ENCODE results near the gene SYCN.
"Not testable (repeated sequence)": the region's sequence is repeated elsewhere in the genome, so short reads cannot be mapped to it uniquely, and the experiment has no call there.

Gene SYCN, protein sequence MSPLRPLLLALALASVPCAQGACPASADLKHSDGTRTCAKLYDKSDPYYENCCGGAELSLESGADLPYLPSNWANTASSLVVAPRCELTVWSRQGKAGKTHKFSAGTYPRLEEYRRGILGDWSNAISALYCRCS

DNA sequence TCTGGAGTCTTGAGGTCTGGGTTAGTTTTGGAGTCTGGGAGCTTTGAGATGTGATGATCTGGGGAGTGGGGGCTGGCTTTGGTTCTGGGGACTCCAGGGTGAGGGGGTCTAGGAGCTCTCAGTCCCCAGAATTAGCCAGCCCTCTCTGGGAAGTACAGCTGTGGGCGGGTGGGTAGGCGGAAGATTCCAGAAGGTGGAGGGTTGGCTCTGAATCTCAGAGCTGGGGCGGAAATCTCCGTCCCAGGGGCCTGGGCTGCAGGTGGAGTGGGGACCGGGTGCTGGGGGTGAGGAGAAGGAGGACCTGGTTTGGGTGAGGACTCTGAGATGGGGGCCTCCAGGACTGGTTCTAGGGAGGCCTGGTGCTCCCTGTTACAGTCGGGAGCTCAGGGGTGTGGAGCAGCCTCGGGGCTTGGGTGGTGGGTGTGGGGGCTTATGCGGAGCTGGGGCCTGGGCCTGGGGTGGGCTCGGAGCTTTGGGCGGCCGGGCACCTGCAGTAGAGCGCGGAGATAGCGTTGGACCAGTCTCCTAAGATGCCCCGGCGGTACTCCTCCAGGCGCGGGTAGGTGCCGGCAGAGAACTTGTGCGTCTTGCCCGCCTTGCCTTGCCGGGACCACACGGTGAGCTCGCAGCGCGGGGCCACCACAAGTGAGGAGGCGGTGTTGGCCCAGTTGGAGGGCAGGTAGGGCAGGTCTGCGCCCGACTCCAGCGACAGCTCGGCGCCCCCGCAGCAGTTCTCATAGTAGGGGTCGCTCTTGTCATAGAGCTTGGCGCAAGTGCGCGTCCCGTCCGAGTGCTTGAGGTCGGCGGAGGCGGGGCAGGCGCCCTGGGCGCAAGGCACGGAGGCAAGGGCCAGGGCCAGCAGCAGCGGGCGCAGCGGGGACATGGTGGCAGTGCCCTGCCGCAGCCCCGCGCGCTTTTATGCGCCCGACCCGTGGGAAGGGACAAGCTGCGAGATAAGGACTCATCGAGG, at the start of gene SYCN:
TSS of gene SYCN (minus strand) at position 892 of the 970 bp plus-strand sequence. CDS start at position 883, 9 bp downstream.
- no peak for DNase-seq

DNA sequence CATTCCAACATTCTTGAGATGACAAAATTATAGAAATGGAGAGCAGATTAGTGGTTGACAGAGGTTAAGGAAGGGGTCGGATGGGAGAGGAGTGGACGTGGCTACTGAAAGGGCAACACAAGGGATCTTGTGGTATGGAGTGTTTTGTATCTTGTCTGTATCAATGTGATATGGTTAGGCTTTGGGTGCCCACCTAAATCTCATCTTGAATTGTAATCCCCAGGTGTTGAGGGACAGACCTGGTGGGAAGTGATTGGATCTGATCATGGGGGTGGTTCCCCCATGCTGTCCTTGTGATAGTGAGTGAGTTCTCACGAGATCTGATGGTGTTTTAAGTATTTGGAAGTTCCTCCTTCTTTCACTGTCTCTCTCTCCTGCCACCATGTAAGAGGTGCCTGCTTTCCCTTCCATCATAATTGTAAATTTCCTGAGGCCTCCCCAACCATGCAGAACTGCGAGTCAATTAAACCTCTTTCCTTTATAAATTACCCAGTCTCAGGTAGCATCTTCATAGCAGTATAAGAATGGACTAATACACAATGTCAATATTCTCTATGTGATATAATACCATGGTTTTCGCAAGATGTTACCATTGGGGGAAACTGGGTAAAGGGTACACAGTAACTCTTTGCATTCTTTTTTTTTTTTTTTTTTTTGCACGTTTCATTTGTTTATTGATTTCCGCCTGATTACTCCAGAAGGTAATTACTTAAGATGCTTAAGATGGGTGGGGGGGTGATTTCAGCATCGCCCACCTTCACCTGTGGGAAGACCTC, 49.5 kb upstream of the SYCN start:
- DNase-seq = peak; percentile 30

- peak; percentile 79 for DNase-seq
Measured at GRCh38 chr19:39252458-39252857, 48.4 kb upstream of the SYCN start.

GRCh38 chr19:39251846-39252245, 47.8 kb upstream of the SYCN start:
- DNase-seq = peak; percentile 51

DNA sequence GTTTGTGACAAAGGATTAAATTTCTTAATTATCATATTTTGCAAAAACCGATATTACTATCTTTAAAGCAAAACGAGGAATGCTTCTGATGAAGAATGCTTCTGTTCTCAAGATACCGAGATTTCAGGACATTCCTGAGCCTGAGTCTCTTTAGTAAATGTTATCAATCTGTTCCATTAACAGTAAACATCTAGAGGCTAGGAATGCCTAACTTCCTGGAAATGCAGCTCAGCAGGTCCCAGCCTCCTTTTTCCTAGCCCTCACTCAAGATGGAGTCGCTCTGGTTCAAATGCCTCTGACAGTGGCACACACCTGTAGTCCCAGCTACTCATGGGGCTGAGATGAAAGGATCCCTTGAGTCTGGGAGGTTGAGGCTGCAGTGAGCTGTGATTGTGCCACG, 47.0 kb upstream of the SYCN start:
- DNase-seq = no peak

DNA sequence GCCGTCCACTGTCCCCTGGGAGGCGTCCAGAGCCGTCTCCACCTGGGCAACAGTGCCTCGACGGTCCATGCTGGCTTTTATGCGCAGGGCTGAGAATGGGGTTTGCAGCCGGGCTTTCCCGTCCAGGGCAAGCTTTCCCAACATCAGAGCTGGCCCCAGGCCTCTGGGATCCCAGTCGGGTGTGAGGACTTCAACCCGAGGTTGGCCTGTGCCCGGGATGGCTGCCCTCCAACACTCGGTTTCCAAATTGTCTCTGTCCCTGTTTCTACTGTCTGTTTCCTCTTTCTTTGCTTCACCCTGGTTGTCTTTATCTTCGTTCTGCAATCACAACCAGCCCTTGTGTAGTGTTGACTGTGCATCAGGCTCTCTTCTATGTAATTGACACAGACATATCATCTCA, 44.7 kb upstream of the SYCN start, which contains the start of gene IFNL4:
TSS of gene IFNL4 (minus strand) at position 51 of the 400 bp plus-strand sequence.
- DNase-seq = peak; percentile 28

DNA sequence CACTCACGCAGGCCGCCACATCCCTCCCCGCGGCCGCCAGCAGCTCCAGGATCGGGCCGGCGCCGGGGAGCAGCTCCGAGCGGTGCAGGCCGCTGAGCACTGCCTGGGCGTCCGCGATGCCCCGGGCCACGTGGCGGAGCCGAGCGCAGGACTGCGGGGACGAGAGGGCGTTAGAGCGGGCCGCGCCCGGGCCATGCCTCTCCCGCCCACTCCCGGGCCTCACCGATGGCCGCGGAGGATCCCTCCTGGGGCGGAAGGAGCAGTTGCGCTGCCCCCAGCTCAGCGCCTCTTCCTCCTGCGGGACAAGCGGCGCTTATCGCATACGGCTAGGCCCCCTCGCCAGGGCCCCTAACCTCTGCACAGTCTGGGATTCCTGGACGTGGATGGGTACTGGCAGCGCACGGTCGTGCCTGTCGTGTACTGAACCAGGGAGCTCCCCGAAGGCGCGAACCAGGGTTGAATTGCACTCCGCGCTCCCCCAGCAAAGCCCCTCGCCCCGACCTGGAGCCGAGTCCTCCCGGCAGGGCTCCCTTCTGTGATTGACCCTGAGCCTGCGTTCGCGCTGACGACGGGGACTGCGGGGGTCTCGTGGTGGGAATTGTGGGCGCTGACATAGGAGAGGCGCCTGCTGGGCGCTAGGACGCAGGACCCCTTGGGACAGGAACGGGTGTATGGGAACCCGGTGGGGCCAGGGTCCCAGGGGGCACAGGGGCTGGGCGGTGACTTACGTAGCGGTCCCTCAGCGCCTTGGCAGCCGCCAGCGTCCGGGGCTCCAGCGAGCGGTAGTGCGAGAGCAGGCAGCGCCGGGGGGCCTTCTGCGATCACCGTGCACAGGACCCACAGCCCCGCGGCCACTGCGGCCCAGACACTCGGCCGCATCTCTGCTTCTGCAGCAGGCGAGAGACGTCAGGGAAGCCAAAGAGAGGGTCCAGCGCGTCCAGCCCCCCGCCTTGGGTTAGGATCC, 43.9 kb upstream of the SYCN start:
- DNase-seq = no peak

GRCh38 chr19:39246951-39247669, 43.0 kb upstream of the SYCN start:
- no peak for DNase-seq

DNA sequence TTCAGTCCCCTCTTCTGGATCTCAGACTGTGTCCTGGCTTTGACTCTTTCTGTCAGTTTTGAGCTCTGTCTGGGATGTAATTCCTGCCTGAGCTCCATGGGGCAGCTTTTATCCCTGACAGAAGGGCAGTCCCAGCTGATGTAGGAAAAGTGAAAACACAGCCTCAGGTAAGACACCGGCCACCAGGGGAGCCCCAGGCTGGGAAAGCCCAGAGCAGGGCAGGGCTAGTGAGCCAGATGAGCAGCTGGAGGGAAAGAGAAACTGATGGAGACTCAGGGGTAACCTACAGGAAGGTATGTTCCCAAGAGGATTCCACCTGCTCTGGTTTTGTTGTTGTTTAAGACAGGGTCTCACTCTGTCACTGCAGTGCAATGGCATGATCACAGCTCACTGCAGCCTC, 41.1 kb upstream of the SYCN start:
- not testable (repeated sequence) for DNase-seq

DNA sequence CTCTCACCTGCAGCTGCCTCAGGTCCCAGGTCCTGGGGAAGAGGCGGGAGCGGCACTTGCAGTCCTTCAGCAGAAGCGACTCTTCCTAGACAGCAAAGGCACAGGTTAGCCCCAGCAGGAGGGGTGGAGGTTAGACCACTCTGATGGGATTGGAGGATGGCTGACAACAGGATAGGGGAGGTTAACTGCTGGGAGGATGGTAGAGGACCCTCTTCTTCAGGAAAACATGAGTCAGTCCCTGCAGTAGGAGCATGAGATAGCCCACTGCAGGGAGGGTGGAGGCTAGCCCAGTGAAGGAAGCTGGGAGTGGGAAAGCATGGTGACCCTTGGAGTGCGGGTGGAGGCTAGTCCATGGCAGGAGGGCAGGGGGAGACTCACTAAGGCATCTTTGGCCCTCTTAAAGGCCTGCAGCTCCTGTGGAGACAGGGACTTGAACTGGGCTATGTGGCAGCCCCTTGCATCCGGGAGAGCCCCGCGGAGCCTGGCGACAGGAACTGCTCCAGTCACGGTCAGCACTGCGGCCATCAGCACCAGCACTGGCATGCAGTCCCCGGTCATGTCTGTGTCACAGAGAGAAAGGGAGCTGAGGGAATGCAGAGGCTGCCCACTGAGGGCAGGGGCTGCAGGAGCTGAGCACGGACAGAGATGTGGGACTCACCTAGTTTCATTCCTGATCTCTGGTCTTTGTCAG, 40.5 kb upstream of the SYCN start, which contains the start of gene IFNL3:
TSS of gene IFNL3 (minus strand) at position 597 of the 691 bp plus-strand sequence. CDS start at position 558, 39 bp downstream.
- DNase-seq = not testable (repeated sequence)

DNA sequence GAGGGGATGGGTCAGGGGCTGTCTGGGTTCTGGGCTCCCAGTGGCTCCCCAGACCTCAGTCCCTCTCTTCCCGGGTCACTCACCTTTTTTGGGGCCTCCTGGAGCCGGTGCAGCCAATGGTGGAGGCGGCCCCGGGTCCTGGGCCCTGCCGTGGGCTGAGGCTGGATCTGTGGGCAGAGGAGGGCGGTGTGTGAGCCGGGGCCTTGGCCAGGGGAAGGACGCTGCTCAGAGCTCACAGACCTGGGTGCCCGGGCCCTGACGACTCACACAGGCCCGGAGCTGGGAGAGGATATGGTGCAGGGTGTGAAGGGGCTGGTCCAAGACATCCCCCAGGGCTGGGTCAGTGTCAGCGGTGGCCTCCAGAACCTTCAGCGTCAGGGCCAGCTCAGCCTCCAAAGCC, 39.7 kb upstream of the SYCN start:
- DNase-seq = not testable (repeated sequence)

DNA sequence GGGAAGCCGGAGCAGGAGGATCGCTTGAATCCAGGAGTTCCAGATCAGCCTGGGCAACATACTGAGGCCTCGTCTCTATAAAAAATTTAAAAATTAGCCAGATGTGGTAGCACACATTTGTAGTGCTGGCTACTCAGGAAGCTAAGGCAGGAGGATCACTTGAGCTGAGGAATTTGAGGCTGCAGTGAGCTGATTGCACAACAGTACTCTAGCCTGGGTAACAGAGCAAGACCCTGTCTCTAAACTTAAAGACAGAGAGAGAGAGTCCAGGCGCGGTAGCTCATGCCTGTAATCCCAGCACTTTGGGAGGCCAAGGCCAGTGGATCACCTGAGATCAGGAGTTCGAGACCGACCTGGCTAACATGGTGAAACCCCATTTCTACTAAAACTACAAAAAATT, 36.4 kb upstream of the SYCN start:
- DNase-seq = no peak

GRCh38 chr19:39238944-39239343, 34.9 kb upstream of the SYCN start:
- no peak for DNase-seq

- DNase-seq = no peak
Measured at GRCh38 chr19:39238209-39238608, 34.1 kb upstream of the SYCN start.

- peak; percentile 55 for DNase-seq
Measured at GRCh38 chr19:39237200-39238184, 33.4 kb upstream of the SYCN start.

- DNase-seq = no peak
Measured at GRCh38 chr19:39236527-39236926, 32.5 kb upstream of the SYCN start.

- DNase-seq = no peak
Measured at GRCh38 chr19:39232708-39233107, 28.6 kb upstream of the SYCN start.

DNA sequence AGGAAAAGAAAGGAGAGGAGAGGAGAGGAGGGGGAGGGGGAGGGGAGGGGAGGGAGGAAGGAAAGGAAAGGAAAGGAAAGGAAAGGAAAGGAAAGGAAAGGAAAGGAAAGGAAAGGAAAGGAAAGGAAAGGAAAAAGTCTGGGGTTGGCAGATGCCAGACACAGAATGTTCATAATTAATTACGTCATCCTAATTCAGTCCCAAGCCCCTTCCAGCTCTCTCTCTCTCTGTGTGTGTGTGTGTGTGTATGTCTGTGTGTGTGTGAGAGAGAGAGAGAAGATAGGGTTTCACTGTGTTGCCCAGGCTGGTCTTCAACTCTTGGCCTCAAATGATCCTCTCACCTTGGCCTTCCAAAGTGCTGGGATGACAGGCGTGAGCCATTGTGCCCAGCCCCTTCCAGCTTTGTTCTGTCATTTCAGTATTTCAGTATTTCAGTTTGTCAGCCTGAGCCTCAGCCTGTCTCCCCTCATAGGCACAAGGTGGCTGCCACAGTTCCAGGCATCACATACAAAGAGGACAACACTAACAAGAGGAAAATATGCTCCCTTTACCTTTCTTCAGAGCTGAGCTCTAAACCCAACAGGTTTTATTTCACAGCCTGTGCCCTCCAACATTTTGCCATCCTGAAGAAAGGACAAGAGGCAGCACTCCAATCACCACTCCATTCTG, 26.2 kb upstream of the SYCN start:
- DNase-seq = no peak

DNA sequence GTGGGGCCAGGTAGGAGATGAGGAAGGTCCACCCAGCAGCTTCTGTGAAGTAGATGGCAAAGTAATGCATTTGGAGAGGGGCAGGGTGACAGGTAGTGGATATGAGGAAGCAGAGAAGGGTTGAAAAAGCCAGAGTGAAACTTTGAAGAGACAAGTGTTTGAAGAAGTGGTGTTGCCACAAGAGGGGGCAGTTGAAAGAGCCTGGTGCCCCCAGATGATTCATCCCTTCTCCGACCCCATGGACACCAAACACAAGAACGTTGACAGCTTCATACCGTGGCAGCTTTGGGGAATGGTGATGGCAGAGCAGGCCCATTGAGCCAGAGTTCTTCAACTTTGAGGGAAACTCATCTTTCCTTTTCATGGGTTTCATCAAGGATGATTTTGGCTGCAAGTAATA, 20.8 kb upstream of the SYCN start:
- DNase-seq = peak; percentile 21

Measured in OCI-M1 (cell line).